NCI-H774 (cell line): ENCODE measurements around the gene BFSP2.
"Not testable (repeated sequence)": the region's sequence is repeated elsewhere in the genome, so short reads cannot be mapped to it uniquely, and the experiment has no call there.

Experiments used
- DNase-seq: peaks from one replicate; lab custom pipeline; 2025; lab: John Stamatoyannopoulos, UW

Gene BFSP2

DNA sequence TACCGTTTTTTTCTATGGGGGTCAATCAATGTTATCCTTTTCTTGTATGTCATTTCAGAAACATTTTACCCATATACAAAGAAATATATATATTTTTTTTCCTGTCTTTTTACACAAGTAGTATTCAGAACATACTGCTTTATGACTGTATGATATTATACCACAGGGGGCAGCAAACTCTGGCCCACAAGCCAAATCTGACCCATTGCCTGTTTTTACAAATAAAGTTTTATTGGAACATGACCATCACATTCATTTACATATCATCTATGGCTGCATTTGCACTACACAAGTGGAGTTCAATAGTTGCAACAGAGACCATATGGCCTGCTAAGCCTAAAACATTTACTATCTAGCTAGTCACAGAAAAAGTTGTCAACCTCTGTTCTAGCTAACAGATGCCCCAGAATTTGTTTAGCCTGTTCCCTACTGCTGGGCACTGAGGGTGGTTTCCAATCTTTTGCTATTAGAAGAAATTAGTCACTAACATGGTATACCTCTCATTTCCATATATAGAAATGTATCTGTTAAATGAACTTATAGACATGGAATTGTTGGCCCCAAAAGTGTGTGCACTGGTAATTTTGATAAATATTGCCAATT, 57.7 kb downstream of the BFSP2 start:
- no peak for DNase-seq

GRCh38 chr3:133459400-133459799, 59.5 kb downstream of the BFSP2 start:
- DNase-seq, result no peak

DNA sequence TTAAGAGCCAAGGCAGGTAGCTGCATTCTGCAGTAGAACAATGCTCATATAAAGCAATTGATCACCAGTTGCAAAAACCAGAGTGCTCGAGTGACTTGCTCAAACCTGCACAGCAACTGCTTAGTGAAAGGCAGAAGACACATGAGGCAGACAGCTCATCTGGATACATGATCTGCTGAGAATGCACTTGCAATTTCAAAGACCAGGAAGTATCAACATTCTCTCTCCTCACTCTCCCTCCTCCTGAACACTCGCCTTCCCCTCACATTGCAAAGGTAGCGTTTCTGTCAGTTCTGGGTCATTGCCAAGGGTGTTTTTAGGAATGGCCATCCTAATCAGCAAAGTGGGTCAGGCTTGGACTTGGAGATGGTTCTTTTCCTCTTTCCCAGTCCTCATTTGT, 61.0 kb downstream of the BFSP2 start:
- DNase-seq, result no peak

DNA sequence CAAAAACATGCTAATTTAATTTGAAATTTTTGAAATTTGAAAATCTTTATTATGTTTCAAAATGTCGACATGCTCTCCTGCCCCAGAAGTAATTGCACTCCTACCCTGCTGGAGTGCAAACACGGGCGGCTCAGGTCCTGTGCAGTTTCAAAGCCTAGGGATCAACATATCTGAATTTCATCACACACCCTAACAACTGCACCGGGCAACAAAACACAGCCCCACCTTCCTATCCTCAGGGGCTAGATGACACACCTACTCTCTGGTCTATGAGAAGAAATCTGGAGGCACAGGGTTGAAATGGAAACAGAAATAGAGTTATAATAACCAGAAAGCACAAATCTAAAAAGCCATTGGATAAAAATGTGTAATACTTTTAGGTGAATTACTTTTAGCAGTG, 61.4 kb downstream of the BFSP2 start:
- no peak for DNase-seq

DNA sequence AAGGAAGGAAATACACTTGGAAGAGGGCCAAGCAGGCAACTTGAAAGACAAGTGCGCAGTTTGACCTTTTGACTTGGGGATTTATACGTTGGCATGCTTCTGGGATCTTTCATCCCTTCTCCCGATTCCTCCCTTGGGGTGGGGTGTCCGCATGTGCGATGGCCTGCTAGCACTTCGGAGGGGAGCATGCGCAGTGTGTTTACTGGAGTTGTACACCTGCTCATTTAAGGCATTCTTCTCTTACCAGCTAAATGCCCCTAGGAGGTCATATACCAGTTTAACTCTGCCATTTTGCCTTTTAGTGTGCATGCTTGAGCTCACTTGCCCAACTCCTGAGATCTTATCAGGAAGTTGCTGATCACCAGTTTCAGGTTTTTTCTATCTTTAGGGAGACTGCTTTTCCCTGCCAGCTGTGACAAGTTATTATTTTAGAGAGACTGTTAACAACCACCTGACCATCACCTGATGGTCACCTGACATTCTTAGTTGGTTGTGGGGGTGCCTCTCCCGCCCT, 63.5 kb downstream of the BFSP2 start:
- DNase-seq, result no peak

- DNase-seq, result no peak
These were observed 64.7 kb downstream of the BFSP2 start for GRCh38 chr3:133464573-133464972.

DNA sequence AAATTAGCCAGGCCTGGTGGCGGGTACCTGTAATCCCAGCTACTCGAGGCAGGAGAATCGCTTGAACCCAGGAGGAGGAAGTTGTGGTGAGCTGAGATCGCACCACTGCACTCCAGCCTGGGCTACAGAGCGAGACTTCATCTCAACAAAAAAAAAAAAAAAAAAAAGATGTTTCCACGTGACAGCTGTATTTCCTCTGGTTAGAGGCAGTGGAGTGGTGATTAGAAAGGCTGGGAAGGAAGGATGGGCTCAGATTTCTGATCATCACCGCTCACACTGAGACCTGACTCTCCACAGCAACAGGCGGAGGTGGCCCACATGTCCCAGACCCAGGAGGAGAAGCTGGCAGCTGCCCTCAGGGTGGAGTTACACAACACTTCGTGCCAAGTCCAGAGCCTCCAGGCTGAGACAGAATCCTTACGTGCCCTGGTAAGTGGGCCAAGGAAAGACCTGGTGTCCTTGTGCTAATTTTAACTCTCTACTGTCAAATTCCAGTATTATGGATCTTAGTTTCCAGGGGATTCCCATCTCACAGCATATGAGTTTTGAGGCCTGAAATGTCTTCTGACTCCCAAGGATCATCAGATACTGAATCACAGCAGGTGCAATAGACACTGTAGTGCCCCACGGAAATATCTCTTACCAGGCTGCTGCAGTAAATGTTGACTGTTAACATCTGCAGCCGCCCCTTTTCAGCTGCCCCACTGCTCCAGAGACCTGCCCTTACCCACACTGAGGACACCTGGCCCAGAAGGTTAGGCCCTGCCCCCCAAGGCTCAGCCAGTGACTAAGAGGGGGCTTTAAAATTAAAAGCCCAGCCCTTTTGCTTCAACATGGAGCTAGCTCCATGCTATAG, 66.9 kb downstream of the BFSP2 start:
- DNase-seq, result no peak

DNA sequence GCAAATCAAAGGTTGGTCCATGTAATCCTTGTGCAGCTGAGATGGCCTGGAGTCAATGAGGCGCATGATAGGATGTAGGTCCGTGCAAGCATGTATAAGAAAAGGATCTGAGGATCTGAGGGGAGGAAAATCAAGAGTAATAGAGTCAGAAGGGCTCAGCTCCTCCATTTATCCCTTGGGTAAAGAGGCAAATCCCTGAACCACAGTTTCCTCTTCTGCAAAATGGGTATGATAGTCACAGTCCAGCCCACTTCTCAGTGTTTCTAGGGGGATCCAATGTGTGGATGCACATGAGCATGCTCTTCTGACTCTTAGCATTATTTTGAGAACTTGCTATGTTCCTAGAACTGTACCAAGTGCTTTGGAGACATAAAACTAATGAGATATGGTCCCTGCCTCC, 67.9 kb downstream of the BFSP2 start:
- DNase-seq, result no peak

GRCh38 chr3:133468251-133468721, 68.4 kb downstream of the BFSP2 start:
- no peak for DNase-seq

GRCh38 chr3:133469140-133469731, 69.4 kb downstream of the BFSP2 start:
- DNase-seq, result no peak

- DNase-seq, result no peak
These were observed 72.4 kb downstream of the BFSP2 start for GRCh38 chr3:133472242-133472641.

- DNase-seq, result no peak
These were observed 73.0 kb downstream of the BFSP2 start for GRCh38 chr3:133472889-133473288.

GRCh38 chr3:133473472-133474191, 73.8 kb downstream of the BFSP2 start:
- DNase-seq, result not testable (repeated sequence)

DNA sequence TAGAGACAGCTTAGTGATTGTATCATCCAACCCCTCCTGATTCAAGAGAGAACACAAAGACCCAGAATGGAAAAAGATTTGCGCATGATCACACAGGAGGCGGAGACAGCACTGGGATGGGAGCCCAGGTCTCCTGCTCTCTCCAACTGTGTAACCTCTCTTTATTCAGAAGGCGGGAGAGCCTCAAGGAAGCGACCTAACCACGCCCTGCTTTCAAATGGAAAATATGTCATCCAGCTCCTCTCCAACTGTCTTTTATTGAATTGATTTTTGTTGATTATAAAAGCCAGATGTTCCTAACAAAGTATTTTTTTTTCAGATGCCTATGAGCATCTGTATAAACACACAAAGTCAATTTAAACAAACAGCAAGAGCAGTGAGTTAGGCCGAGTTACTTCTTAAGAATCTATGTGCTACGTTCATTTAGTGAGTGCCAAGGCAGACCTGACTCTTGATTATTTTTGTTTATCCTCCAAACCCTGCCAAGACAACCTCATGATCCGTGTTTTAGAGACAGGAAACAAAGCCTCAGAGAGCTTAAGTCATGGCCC, 74.5 kb downstream of the BFSP2 start:
- DNase-seq, result no peak

DNA sequence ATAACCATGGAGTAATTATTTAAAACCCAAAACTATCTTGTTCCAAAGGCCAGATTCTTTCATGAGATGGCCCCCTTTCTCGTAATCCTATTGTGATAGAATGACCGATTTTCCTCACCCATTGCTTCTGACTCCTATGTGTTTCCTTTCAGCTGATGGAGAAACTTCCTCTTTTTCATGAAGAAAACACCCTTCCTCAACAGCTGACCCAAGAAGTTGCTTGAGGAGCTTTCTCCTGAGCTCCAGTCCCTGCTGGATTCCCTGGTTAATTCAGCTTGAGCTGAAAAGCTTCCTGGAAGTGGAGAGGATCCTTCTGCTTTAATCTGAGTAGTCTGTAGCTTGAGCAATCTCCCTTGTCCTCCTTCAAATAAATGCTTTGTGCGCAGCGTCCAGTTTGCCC, 75.0 kb downstream of the BFSP2 start:
- no peak for DNase-seq

- DNase-seq, result peak; percentile 14
These were observed 75.6 kb downstream of the BFSP2 start for GRCh38 chr3:133475245-133476010.

- peak; percentile 75 for DNase-seq
These were observed 77.1 kb downstream of the BFSP2 start for GRCh38 chr3:133476971-133477375.

DNA sequence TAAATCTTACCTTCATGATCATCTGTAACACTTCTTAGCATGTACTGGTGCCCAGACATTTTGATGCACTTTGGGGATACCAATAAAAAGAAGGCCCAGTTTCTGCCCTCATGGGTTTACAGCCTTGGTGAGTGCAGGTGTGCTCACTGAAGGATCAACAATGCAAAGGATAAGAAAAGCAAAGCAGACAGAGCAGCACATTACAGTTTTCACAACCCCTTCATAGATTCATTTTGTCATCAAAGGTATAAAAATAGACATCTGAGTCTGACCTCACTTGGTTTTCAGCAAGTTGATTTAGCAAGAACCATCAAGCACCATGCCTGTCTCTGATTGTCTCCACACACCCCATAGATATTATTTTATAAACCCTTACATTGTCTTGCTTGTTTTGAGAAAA, 77.6 kb downstream of the BFSP2 start:
- no peak for DNase-seq

DNA sequence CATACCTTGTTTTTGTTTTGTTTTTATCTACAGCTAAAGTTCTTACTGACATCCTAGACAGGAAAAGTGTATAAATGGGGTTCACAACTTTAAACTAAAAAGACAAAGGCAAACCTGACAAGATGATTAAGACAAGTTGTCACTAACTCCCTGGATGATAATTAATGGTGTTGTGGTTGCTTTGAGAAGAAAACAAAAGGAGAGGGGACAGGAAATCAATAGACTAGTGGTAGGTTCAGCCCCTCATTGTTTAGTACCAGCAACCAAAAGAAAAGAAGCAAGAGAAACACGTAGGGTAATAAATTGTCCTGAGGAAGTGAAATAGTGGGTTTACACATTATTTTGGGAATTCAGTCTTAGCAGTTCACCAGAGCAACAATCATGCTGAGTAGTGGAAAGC, 78.8 kb downstream of the BFSP2 start:
- no peak for DNase-seq

DNA sequence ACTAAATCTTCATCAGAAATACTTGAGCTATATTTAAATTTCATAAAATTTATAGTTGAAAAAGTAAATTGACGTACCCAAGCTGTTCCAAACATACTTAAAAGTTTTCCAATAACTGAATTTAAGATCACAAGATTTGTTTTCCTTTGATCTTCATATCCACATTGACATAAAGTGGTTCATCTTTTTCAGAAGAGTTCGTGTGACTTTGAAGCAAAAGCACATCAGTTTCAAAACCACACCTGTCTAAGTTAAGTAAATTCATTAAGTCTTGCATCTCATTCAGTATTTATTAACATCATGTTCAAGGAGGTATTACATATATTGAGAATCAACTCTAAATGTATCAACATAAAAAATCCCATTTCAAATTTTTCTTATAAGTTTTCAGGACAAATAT, 79.5 kb downstream of the BFSP2 start:
- no peak for DNase-seq
